Measurements from ENCODE around the gene CASKIN2. TPM values are rescaled to one million over a fixed set of nuclear protein-coding genes. Genes with fewer than 3 reads are reported as not detected.

CASKIN2 gene
- total and polyA plus RNA-seq, 2 of the 4 experiments (the other 2 are of a cell fraction), result 2.9 to 6.9 TPM

DNA sequence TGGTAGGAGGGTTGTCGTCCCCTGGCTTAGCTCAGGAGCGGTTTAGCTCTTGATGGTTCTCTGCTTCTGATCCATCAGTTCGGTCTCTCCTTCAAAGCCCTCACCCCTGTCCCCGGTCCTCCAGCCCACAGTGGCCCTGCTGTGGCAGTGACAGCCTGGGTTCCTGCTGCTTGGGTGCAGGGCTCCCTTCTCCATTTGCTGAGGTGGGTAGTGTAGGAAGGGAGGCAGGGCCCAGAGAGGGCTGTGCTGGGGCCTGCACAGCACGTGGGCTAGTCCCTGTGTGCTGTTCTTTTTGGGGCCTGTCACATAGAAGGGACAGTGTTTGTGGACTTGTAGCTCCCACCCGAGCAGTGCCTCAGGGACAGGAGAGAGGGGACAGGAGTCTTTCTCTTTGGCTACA lies 40.6 kb downstream of the CASKIN2 start:
- intact Hi-C loops (cut with micrococcal nuclease) (no loop called here), dilution Hi-C loops (cut with HindIII; ENCODE audit: low sequenced_read_pairs, unreplicated experiment) (no loop called here), in situ Hi-C loops (cut with MboI; ENCODE audit: low sequenced_read_pairs) (no loop called here)
- Histone ChIP-seq H4K5ac (ENCODE audit: low read depth, low read length) (no peak overlapping the region), H3K4ac (ENCODE audit: low read depth, low read length) (no peak overlapping the region), H2AFZ (replicated peaks; ENCODE audit: low read length, poor library complexity) (no peak overlapping the region), H2BK15ac (ENCODE audit: low read depth, low read length) (no peak overlapping the region), H3K79me1 (ENCODE audit: low read depth in 1 of 2, low read length in 2 of 2) (peaks cover 9 to 46% of the 10 kb centered on the region in 2 experiments; a peak in 3 of 4 replicates), H3K14ac (replicated peaks; ENCODE audit: low read depth, low read length) (no peak overlapping the region), H2BK120ac (ENCODE audit: low read depth, low read length) (no peak overlapping the region), H3K4me1 (ENCODE audit: control insufficient read depth, insufficient read depth, low read length) (peaks cover 10% of the 10 kb centered on the region), H3K9me1 (ENCODE audit: insufficient read depth, low read length) (peaks cover 4% of the 10 kb centered on the region; the same call in 1 of the 2 replicates), H2BK5ac (ENCODE audit: low read depth, low read length, poor library complexity, severe bottlenecking) (no peak overlapping the region), H3K27ac (ENCODE audit: insufficient read depth, low read length) (no peak overlapping the region), H3K4me2 (ENCODE audit: low read depth, low read length) (no peak overlapping the region), H3K23ac (ENCODE audit: low read depth, low read length) (no peak overlapping the region), H3K18ac (ENCODE audit: low read depth, low read length) (no peak overlapping the region), H2AK5ac (ENCODE audit: low read depth, low read length) (no peak overlapping the region), H3K36me3 (ENCODE audit: control insufficient read depth, insufficient read depth, low read length) (peaks cover 19% of the 10 kb centered on the region; the same call in 1 of the 2 replicates), H3K4me3 (ENCODE audit: insufficient read depth, low read depth, low read length) (no peak overlapping the region), H3K9me3 (ENCODE audit: control insufficient read depth, insufficient read depth, low read length) (no peaks in the 10 kb centered on the region), H3K9ac (ENCODE audit: low read depth, low read length) (no peak overlapping the region), H3K56ac (ENCODE audit: extremely low read depth, insufficient read depth, low read length) (no peak overlapping the region), H4K8ac (ENCODE audit: low read depth in 2 of 2, low read length in 2 of 2) (no peak overlapping the region), H3K27me3 (ENCODE audit: control insufficient read depth, insufficient read depth, low read length) (no peaks in the 10 kb centered on the region), H2BK20ac (ENCODE audit: low read depth, low read length) (no peak overlapping the region), H4K91ac (ENCODE audit: insufficient read depth, low read depth, low read length) (no peak overlapping the region), H4K20me1 (ENCODE audit: insufficient read depth, low read length) (peaks cover 24% of the 10 kb centered on the region), H2AK9ac (replicated peaks; ENCODE audit: low read depth, low read length, poor library complexity) (no peak overlapping the region)
- no peak for DNase-seq
- ChIA-PET POLR2A (ENCODE audit: unreplicated experiment) (no interaction called here), CTCF (no interaction called here)
- WGBS, 2 experiments (ENCODE audit: extremely low coverage in 2 of 2, insufficient read length in 1 of 2), result no CpG with 5 or more reads among the region's 6 CpGs
- no peak for ATAC-seq (ENCODE audit: low read depth)
- no peak for TF ChIP-seq BHLHE40 (IDR thresholded peaks at IDR 0.05; ENCODE audit: low read depth, low read length)
- no peak for TF ChIP-seq NFE2L2 (IDR thresholded peaks at IDR 0.05; ENCODE audit: low read depth, low read length)
- TF ChIP-seq MAFK (IDR thresholded peaks at IDR 0.05; ENCODE audit: low read depth, low read length), result no peak
- TF ChIP-seq MAZ (IDR thresholded peaks at IDR 0.05; ENCODE audit: borderline replicate concordance, low read depth, low read length), result no peak
- no peak for TF ChIP-seq MXI1 (IDR thresholded peaks at IDR 0.05; ENCODE audit: borderline replicate concordance, low read depth, low read length)
- TF ChIP-seq ELK1 (IDR thresholded peaks at IDR 0.05; ENCODE audit: borderline replicate concordance, low read depth, low read length), result no peak
- TF ChIP-seq FOS (IDR thresholded peaks at IDR 0.05; ENCODE audit: low read depth, low read length), result no peak
- no peak for TF ChIP-seq POLR2A (IDR thresholded peaks at IDR 0.05; ENCODE audit: low read depth, low read length)
- TF ChIP-seq, protein P1, sequence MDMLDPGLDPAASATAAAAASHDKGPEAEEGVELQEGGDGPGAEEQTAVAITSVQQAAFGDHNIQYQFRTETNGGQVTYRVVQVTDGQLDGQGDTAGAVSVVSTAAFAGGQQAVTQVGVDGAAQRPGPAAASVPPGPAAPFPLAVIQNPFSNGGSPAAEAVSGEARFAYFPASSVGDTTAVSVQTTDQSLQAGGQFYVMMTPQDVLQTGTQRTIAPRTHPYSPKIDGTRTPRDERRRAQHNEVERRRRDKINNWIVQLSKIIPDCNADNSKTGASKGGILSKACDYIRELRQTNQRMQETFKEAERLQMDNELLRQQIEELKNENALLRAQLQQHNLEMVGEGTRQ (IDR thresholded peaks at IDR 0.05; ENCODE audit: low read depth, low read length), result no peak
- no peak for TF ChIP-seq RCOR1 (IDR thresholded peaks at IDR 0.05; ENCODE audit: insufficient replicate concordance, low read length)
- no peak for TF ChIP-seq CTCF (conservative IDR thresholded peaks at IDR 0.05; ENCODE audit: low read depth, low read length)
- TF ChIP-seq CHD1 (IDR thresholded peaks at IDR 0.05; ENCODE audit: low read depth, low read length), result no peak
- TF ChIP-seq CEBPB (IDR thresholded peaks at IDR 0.05; ENCODE audit: low read depth, low read length), result no peak
- no peak for TF ChIP-seq RFX5 (IDR thresholded peaks at IDR 0.05; ENCODE audit: low read depth, low read length)
- TF ChIP-seq RAD21 (IDR thresholded peaks at IDR 0.05; ENCODE audit: low read length), result no peak
- TF ChIP-seq SMC3 (IDR thresholded peaks at IDR 0.05; ENCODE audit: low read depth, low read length), result no peak
- BruUV-seq (replicated peaks), result no TSS peak

All from IMR-90 (cell line).